GM18867 (cell line): ENCODE results near the gene IL33.
A peak's percentile ranks its signal among the peaks of the same experiment; 100 is the strongest.

Source experiments
- ATAC-seq: cut with Tn5 transposase; IDR thresholded peaks from one replicate; pipeline ENCODE4 v1.9.1; 2021; ENCODE audit warnings: mild to moderate bottlenecking, moderate library complexity; ENCODE audit not compliant: unreplicated experiment

Gene IL33

DNA sequence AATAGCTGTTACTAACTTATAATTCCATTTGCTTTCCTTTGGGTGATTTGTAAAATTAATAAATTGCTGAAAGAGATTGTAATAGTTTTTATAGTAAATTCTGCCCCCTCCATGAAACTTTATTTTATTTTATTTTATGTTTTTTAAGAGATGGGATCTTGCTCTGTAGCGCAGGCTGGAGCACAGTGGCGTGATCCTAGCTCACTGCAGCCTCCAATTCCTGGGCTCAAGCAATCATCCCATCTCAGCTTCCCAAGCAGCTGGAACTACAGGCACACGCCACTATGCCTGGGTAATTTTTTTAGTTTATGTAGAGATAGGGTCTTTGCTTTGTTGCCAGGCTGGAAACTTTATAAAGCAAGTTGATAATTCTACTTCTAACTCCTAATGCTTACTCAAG, 395 bp downstream of the IL33 start:
- ATAC-seq = no peak

DNA sequence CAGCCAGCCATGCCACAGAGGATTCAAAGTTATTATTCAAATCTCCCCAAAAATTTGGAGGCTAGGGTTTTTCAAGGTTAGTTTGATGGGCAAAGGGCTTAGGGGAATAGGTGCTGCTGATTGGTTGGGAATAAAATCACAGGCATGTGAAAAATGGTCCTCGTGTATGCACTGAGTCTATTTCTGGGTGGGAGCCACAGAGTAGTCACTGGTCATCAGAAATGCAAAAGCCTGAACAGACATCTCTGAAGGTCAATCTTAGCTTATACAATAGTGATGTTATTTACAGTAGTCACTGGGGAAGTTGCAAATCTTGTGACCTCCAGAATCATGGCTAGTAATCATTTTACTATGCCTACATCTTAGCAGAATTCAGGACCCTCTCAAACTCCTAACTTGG, 1.3 kb downstream of the IL33 start:
- no peak for ATAC-seq

DNA sequence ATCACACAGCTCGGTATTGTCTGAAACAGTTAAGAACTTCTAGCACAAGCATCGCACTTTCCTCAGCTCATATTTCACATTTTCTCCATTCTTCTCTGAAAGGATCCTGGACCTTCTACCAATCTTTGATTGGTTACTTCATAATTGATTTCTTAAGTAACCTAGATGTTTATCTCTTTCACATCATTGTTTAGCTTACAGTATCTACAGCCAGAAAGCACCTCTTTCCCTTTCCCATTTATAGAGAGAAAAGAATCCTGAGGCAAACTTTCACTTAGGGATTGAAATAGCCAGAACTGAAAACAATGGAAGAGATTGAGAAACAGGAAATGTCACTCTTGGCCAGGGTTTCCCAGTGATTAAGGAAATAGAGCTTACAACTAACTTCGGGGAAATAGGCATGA, 2.5 kb downstream of the IL33 start:
- ATAC-seq = no peak

DNA sequence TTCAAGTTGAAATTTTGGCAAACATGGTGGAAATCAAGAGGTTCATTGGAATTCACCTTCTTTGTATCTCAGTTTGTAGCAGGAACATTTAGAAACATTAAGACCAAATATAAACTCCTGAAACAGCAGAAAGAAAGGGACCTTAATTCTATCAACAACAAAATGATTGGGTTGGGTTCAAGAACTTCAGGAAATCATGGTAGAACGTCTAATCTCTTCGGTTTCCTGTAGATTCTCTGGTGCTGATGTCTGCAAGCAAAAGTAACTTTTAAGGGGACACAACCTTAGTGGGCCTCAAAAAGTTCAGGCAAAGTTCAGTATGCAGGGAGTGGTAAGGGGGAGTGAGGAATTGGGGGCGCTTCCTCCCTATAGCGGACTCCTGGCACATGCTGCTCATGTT, 3.4 kb downstream of the IL33 start:
- ATAC-seq = no peak

DNA sequence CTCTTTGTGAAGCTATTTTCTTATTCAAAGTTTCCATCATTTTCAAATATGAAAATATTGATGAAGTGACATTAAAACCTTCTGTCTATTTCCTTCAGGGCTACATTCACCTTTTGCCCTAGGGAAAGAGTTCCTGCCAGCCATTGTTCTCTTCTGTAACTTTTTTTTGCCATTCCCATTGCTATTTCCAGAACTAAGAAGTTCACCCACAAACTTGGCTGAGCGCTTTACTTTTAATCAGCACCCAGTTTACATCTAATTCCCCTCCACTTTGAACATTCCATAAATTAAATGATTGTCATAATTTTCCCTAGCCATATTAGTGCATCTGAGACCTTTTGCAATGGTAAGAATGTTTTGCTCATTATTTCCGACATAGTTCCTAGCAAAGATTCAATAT, 4.4 kb downstream of the IL33 start:
- ATAC-seq = no peak

DNA sequence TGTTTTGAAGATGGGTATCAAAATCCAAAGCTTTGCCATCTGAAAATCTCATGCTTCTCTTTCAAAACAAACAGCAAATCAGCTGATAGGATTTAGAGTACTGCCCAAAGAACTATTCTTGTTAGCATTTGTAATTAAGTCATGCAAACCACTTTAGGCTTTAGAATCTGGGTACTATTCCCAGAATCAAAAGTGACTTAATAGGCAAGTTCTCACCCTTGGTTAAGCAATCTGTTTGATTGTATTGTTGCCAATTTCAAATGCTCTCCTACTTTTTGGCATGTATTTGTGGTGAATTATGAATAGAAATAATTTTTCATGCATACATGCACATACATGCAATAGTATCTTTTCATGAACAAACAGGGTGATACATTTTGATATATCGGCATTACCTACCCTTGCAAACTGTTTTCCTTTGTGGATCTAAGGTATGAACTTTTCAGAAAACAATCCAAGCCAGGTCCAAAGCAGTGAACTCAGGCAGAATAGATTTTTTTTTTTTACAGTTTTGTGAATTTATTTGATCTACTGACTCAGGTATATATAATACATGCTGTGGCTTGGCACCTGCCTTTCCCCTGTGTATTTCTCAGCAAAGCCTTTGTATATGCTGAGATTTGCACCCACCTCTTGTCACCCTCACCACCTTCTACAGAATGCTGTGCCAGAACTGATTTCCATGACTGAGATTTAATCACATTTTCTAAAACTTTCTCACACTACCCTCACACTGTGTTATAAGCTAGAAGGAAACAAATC, 9.0 kb downstream of the IL33 start:
- no peak for ATAC-seq

DNA sequence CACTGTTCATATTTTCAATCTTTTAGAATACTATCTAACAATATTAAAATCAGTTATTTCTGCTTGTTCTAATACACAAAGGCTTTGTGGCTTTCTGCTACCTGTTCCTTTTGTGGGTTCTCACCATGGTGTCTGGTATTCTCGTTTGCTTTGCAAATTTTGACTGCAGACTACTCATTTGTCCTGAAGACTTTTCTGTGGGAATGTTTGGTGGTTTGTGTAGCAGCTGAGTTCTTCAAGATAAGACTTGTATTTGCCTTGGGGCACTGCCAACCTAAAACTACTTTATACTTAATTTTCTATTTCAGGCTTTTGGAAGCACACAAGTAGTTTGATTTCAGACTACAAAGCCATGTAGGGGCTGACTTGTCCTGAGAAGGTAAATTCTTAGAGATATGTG, 11.1 kb downstream of the IL33 start:
- no peak for ATAC-seq

DNA sequence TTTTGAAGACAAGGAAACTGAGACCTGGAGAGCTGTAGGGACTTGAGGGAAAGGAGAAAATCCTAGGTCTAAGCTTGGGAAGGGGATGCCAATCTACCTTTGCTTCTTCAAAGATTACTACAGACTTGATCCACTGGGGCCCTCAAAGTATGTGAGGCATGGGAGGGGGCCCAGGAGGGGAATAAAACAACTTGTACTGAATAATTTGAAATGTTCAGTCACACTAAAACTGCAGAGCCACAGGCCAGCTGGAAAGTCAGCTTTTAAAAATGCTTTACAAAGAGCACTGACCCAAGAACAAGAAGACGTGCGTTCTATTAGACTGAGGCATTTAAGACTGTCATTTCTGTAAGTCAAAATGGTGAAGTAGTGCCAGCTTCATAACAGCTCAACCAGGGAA, 13.6 kb downstream of the IL33 start:
- no peak for ATAC-seq

DNA sequence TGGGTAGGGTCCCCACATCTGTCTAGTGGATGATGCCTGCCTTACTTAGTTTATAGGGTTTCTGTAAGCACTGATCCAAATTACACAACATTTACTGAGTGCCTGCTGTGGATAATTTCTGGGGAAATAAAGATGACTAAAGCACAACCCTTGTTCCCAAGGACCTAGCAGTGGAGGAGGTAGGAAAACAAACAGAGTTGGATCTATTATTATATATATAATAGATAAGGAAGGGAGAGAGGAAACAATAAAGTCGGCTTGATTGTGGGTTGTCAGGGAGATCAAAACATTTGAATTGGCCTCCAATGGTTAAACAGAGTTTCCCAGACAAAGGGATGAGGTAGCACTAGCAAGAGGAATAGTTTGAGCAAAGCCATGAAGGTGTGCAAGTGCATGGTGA, 14.0 kb downstream of the IL33 start:
- ATAC-seq = no peak

DNA sequence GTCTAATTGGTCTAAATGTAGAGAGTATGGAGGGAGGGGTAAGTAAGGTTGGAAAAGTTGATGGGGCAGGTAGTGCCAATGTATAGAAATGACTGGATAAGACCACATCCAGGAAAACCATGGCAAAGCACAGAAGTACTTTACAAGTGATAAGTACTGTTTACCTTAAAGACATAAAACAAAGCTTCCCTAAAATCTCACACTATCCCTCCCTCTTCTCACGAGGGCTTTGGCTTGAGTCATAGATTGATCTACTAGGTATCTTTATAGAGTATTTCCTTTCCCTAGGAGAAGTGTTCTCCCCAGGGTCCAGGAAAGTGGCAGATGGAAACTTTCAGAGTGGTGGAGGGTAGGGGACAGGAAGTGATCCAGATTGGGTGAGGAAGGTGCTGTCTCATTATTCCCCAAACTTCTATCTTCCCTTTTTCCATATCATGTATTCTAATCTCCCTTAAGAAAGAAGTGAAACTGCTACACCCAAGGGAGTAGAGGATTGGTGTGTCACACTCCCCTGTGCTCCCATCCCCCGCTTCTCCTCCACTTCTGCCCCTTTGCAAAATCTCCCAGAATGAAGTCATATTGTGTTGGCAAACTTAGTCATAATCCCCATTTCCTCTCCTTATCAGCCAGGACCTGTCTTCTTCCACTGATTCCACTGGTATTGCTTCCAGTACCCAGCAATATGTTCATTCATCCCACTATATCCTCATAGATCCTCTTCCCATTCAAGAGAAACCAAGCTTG, 14.6 kb downstream of the IL33 start:
- no peak for ATAC-seq

DNA sequence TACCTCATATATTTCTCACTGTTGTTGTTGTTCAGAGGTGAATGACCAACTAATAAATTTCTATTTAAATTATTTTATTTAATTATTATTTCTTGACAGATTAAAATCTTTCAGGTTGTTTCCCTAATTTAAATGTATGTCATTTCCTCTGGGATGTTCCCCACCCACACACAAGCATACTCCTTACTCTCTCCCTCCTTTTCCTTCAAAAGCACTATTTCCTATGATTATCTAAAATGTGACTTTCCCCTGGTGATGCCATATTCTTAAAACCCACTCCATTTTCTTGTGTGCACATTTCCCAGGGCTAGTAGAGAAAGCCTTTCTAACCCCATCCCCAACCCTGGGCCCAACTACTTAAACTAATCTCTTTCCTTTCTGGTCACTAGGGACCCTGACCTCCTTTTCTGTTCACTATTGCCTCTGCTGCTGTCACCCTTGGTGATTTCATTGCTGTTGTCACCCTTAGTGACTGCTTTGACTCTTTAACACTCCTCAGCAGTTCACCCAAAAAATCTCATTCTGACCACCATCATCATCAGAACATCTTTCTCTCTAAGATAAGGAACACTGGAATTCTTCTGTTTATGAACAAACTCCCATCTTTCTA, 16.8 kb downstream of the IL33 start:
- no peak for ATAC-seq

DNA sequence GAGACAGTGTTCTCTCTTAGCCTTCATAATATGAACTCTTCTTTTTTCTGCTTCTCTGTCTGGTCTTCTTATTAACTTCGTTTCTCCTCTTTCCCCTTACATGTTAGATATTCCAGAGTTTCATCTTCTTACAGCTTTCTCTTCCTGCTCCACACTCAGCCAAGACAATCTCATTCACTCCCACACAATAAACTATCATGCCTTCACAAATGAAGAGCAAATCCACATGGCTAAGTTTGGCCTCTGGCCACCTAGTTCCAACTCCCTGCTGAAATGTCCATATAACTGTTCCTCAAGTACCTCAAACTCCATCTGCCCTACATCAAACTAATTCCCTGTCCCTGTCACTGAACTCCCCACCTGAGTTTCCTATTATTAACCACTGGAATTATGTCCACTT, 18.4 kb downstream of the IL33 start:
- ATAC-seq = no peak

DNA sequence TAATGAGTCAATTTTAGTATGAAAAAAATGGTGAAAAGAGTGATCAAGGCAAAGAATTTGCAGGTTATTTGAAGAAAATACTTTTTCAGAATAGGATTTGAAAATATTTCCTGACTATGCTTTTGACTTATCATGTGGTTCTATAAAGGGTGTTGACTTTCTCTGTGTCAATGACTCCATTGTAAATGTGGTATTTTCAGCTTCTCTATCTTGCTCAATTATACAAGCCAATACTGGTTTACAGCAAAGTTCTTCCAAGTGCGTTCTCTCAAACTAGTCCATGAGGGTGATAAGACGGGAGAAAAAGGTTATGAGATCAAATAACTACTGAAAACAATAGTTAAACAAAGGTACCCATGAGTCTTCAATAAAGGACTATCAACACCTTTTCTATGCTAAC, 21.7 kb downstream of the IL33 start:
- ATAC-seq = no peak

DNA sequence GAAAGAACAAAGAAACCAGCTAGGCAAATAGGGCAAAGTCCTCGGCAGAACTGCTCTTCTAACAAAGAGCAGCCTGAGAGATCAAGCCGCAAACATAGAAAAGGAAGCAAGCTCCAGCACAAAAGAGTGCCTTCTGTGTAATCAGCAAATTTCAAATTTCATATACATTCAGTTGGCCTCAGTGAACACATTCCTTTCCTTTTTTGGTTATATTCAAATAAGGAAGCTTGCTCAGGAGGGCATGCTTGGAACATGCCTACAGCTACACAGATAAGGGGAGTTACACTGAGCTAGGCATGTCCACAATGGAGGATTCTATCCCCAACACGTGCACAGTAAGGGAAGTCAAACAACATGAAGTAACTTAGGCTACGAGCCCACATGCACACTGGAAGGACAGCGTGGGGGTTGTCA, 23.4 kb downstream of the IL33 start:
- no peak for ATAC-seq

DNA sequence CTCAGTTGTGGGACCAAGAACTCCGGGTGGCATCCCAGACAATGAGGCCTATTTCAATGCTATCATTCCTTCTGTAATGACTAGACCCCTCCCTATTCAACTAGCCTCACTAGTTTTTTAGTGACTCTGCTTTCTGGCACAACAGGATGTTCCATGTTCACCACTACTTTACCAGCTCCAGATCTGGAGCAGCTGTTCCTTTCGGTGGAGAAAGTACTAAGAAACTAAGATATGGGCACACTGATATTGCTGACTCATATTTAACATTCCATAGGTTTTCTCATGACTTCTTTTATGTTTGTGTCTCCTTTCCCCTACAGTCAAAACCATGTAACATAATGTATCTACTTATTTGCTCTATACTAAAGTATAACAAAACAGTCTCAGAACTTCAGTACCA, 24.1 kb downstream of the IL33 start:
- no peak for ATAC-seq

DNA sequence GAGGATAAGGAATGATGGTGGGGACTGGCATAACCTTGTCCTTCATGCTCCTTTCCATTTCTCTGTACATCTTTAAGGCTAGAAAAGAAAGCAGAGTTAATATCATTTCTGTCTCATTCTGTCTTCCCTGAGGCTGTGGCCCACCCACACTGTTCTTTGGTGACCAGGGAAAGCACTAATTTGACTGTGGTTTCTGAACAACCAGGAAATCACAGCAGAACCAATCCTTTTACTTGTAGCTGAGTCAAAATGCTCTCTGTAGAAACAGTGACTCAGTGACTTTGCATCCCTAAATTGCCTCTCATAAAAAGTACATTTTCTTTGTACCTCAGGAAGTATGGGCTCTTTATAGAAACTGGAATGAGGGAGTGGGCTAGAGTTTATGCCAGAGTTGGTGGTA, 28.1 kb downstream of the IL33 start:
- ATAC-seq = peak; percentile 89

DNA sequence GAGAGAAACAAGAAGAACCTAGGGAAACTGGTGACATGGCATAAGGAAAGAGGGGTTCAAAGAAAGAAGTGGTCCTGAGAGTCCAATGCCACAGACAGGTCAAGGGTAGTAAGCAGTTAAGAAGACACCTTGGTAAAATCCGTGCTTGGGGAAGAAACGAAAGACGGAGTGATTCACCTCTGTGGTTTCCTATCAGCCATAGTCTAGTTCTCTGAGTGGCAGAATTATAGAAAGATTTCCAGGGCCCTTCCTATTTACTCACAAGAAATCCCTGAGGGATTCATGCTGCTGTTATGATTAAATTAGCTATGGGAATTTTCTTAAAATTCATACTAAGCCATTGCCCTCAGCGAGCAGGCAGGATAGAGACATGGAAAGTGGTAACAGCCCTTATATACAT, 31.7 kb downstream of the IL33 start:
- ATAC-seq = no peak

DNA sequence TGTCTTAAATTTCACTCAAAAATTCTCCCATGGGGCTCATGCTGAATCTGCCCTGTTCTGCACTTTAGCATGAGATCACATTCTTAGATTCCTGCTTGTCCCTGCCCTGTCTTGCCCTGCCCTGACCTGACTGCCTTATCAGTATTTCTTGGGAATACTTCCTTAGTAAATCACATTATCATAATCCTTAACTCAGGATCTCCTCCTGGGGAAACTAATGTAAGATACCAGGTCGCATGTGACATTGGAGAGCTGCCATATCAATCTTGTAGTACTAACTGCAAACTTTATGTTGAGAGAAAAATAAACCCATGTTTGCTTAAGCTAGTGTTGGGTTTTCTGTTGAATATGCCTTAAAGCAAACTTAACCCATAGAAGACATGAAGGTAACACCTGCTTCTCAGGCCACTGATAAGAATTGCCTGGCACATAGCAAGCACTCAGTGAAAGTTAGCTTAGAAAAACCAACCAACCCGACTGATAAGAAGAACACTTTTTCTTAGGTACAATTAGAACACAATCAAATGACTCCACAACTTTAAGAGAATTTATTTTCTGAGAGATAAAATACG, 53.3 kb downstream of the IL33 start:
- no peak for ATAC-seq

DNA sequence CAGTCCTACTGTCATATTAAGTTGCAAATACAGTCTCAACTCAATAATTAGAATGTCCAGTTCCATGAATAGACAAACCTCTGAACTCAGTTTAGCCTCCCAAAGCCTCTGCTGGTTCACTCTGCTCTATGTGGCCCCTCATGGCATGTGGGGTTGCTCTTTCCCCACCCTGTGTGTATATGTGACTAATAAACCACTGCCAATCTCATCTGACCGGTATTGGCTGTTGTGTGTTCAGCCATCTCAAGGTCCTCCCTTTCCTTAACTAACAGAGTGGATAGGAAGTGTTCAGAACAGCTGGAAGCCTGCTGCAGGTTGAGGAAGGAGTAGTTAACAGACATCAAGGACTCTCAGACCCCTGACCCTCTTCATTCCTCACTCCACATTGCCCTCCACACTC, 55.3 kb downstream of the IL33 start:
- ATAC-seq = no peak

DNA sequence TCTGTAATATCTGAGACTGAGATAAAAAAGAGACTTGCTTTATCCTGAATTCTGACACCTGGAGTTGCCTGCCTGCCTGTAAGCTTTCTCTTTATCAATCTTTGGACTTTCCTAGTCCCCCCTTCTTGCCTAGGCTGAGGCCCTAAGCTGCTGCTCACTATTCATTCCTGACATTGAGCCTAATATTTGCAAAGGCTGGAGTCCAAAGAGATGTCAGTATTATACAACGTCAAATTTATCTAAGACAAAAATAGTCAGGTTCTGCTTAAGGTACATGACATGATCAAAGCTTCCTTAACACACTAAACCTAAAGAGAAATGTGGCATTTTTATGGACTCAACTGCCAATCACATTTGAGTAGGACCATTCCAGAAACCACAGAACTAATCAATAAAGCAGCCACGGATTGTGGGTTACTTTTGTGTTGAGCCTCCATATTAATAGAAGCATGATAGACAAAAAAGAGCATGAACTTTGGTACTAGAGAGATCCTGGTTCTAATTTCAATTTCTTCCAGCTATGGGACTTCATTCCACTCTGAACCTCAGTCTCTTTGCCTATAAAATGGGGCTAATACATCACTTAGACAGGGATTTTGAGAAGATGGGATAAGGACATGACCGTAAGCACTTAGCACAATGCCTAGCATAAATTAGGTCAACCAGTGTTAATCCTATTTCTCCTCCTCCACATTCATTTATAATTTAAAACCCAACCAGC, 56.1 kb downstream of the IL33 start:
- ATAC-seq = no peak

DNA sequence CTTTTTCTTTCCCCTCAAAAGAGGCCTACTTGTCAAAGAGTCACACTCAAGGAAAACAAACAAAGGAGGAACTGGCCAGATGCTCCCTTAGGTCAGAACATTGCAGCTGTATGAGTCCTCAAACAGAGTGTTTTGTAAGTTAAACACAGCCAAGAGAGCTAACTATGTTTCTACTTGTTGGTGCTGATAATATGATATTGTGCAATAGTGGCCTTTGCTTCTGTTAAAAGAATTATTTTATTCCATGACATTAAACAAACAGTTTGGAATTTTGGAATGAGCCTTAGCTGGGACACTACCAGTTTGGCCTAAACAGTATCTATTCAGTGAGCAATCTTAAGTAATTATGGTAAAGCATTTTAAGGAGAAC, 56.6 kb downstream of the IL33 start:
- no peak for ATAC-seq
